Dedifferentiated amniotic fluid mesenchymal stem cell (primary cell): ENCODE measurements around the gene RWDD1.
"Not testable (repeated sequence)": the region's sequence is repeated elsewhere in the genome, so short reads cannot be mapped to it uniquely, and the experiment has no call there.

Experiments
- DNase-seq: peaks from one replicate; pipeline ENCODE4 v3.0.0-alpha.2; 2016; ENCODE audit errors: extremely low spot score

RWDD1 gene

DNA sequence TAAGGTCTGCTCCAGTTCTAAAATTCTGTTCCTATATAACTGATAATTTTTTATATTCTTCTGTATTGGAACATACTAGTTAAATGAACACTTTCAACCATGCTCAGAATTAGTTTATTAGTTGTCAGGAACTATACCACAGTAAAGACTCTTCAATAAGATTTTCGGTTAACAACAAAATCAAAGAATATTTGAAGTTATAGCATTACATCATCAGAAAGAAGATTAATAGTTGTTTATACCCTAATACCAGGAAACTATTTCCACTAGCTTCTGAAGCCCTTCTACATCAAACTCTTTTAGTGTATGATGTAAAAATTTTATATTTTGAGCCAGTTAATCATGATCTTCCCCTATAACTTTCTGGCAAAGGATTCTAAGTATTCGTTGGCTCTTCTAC is 11.2 kb upstream of the RWDD1 start:
- no peak for DNase-seq

DNA sequence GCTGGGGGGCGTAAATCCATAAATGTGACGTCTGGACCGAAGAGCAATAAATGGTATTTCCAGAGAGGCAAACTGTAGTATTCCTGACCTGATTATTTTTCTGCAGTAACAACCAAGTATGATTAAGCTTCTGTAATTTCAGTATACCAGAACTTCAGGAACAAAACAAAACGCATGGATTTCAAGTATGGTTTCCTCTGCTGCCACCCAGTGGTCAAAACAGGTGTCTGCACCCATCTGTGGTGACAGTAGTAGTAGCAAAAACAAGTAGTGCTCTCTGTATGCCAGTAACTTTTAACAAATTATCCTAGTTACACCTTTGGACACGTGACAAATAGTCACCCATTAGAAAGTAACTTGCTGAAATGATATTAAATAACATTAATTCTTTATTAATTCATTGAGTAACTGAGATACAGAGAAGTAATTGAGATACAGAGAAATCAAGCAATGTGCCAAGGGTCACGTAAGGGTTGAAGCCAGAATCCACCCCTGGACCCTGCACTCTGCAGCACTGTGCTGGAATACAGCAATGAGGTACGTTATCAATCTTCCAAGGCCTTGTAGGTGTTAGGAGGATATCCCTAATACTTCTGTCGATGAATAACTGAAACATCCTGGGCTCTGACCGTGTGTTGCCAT is 9.8 kb upstream of the RWDD1 start:
- peak; percentile 89 for DNase-seq

DNA sequence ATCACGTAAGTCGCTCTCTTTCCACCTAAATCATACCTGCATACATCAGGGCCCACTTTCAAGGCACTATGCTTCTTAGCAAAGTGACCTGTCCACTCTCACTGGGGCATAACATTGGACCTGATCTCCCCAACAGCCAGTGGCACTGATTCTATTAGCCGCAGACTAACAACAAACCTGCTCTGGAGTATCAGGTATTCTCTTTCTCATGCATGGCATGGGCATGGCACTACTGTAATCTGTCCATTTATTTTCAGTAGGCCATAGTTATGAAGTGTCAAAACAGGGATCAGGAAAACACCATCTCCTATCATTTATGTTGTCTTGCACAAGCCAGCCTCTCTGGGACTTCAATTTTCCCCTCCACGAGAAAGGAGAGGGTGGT is 9.3 kb upstream of the RWDD1 start:
- DNase-seq: no peak

DNA sequence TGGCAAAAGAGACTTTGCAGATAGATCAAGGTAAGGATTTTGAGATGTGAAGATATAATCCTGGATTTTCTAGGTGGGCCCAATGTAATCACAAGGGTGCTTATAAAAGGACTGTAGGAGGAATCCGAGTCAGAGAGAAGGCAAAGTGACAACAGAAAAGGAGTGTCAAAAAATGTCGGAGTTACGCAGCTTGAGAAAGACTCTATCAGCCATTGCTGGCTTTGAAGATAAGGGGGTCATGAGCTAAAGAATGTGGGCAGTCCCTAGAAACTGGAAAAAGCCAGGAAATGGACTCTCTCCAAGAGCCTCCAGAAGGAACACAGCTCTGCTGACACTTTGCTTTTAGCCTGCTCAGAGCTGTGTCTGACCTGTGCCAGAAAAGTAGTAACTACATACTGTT is 8.7 kb upstream of the RWDD1 start:
- no peak for DNase-seq

DNA sequence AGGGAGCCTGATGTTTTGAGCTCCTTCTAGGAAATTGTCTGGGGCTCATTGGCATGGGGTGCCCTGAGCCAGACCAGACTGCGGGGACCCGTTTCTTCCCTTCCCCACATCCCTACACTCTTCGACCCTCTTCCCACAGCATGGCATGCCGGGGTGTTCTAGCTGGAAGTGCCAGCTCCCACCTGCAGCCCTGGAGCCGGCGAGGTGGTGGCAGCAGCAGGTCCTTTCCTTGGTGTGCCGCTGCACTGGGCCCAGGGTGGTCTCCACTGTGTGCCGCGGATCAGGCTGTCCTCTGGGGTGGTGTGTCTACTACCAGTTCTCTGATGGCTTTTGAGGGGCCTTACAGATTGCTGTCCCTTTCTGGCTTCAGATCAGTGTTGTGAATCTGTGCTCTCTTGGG is 7.5 kb upstream of the RWDD1 start:
- no peak for DNase-seq

DNA sequence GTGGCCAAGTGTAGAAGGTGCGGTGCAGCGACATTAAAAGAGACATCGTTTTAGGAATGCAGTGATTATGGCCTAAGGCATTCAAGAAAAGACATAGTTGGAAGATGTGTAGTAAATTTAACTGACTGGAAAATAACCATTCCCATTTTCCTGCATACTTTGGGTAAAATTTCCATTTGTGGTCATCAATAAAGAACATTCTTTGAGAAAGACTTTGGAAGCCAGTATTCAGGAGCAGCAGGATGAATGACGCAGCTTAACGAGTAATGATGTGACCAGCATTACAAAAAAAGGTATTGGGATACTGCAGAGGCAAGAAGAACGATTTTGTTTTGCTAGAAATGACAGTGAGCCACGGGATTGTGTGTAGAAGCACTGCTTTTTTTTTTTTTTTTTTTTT is 7.0 kb upstream of the RWDD1 start:
- no peak for DNase-seq

DNA sequence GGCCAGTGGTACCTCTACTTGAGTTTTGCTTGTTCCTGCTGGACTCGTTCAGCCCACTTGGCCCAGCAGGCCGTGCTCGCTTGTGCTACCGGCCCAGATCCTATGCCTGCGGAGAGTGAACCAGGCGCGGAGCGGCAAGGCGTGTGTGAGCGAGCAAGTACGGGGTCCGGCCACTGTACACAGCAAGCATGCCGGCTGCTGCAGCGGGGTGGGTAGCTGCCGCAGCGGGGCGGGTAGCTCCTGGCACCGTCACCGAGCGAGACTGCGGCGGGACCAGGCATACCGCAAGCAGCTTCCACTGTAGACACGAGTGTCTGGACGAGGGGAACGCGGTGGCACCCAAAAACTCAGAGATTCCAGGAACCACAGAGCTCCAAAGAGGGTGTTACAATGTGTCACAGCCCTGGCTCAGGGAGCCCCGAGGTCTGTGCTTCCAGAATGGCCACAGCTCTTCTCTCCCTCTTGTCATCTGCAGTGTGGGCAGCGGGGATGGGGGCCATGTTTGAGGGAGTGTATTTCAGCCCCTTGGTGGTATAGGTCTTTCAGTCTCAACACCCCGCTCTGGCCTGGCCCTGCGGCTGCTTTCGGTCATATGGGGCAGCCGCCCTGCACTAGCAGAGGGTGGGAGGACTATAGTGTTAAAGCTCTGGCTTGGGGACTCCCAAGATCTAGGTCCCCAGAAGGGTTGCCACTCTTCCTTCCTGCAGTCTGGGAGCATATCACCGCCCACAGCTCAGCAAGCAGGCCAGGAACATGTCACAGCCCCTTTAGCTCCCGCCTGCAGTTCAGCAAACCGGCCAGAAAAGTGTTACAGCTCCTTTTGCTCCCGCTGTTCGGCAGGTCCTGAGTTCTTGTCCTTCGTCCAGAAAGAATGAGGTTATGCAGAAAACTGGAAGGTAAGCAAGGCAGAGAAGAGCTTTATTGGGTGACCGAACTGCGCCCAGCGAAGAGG is 6.1 kb upstream of the RWDD1 start:
- no peak for DNase-seq

DNA sequence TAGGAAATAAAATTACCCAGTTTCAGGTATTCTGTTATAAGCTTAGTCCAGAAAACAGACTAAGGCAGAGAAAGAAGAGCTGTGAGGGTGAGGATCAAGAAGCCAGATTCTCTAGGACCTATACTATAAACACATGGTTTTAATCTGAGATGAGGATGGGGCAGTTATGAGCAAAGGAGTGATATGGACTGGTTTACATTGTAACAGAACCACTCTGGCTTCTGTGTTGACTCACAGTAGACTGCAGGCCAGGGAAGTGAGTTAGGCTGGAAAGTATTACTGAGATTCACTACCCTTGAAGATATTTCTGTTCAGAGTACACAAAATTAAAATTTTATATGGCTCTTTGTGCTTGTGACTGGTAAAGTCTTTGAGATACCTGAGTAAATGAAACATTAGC is 3.2 kb upstream of the RWDD1 start:
- DNase-seq: no peak

DNA sequence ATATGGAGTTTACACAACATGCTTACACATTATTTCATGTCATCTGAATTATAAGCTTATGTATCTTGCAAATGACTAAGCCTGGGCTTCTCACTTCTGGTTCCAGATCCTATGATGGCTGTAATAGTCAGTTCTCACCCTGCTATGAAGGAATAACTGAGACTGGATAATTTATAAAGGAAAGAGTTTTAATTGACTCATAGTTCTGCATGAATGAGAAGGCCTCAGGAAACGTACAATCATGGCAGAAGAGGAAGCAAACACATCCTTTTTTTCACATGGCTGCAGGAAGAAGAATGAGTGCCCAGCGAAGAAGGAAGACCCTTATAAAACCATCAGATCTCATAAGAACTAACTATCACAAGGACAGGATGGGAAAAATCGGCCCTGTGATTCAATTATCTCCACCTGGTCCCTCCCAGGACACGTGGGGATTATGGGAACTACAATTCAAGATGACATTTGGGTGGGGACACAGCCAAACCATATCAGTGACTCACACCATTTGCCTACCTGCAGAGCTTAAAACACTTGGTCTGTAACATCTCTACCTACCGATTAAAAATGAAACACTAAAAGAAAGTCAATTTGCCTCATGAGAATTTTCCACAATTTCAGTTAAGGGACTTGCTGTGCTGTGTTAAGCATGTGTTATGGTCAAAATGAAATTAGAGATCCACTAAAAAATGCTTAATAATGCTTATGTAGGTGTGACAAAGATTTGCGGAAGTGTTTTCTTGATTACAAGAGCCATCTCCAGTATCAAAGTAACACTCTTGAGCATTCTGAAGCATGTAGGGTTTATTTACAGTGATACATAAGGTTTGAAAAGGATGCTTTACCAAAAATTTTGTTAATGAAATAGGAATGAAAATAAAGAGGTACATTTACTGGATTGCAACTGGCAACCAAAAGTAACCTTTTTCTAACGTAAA is 2.2 kb upstream of the RWDD1 start:
- DNase-seq: no peak

DNA sequence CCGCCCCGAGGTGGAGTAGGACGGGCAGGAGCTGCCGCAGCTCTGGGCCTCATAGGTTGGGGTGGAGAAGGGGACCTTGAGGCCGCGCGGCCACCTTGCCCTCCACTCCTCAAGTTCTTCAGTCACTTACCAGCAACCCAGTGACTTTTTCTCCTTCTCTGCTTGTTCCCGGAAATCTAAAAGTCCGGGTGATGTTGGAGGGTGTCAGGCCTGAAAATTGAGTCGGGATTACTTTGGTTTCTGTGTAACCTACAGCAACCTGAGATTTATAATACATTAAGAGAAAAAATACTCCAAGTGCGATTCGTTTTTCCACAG is 338 bp downstream of the RWDD1 start:
- DNase-seq: no peak

DNA sequence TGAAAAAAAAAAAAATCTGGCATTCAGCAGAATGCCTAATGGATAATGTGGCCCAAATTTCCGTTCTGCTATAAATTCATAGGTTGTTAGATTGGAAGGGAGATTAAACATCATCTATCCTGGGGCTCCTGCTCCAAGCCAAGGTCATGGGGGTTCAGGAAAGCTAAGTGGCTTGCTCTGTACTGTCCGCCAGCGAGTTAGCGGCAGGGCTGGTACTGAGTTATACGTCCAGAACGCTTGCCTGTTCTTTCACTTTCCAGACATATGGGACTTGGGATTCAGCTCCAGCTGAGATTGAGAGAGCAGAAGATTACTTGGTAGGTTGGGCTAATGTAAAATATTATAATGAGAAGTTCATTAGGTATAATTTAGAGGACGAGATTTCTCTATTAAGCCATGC is 858 bp downstream of the RWDD1 start:
- peak; percentile 34 for DNase-seq

DNA sequence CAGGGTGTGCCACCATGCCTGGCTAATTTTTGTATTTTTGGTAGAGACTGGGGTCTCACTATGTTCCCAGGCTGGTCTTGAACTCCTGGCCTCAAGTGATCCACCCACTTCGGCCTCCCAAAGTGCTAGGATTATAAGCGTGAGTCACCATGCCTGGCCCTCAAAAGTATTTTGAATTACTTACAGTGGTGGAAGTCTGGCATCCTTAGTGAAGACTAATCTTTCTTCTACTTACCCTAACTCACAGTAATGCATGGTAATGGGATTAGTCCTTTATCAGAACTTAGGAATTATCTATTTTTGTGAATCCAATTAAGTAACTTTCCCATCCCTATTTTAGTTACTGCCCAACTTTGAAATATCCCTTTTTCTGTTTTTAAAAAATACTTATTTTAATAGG is 3.9 kb downstream of the RWDD1 start:
- no peak for DNase-seq

DNA sequence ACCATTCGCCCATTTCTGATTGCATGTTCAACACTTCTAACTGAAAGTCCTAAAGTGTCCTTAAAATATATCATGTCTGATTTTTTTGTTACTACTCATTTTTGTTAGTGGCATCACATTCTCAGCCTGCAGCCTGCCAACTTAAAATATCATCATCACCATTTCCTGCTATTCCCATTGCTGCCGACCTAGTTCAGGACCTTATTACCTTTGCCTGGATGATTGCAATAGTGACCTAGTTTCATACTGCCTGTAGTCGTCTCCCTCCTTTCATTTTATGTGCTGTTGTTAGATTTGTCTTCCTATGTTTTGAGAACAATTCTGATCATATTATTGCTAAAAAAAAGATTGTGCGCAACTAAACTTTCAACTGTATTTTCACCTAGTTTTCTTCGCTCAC is 6.2 kb downstream of the RWDD1 start:
- DNase-seq: no peak

DNA sequence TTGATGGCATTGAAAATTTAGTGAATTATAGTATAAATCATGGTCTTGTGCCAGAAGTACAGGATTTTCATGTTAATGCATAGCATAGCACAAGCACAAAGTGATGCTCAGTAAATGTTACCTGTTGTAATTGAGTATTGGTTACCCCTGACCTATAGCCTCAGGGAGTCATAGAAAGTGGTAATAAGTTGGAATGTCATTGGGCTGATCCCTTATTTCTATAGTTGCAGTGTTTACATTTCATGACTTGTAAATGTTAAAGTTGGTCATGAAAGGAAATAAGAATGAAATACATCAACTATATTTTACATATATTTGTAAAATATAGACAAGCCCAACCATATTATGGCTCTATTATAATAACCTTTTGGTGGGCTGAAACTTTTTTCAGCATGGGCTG is 7.0 kb downstream of the RWDD1 start:
- DNase-seq: no peak

DNA sequence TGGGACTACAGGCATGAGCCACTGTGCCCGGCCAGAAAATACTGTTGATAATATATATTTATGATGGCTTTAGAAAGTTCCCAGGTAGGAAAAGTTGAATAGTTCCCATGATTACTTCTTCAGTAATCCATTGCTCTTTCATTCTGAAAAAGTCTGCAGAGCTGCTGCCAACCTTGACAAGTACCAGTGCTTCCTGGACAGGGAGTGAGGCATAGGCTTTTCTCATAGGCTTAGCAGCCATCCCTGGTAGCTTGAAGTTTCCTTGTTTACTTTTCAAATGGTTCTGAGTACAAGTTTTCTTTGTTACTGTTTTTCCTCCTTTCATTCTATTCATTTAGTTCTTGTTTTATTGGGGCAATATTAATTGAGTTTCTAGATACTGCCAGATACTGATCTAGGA is 7.8 kb downstream of the RWDD1 start:
- no peak for DNase-seq

DNA sequence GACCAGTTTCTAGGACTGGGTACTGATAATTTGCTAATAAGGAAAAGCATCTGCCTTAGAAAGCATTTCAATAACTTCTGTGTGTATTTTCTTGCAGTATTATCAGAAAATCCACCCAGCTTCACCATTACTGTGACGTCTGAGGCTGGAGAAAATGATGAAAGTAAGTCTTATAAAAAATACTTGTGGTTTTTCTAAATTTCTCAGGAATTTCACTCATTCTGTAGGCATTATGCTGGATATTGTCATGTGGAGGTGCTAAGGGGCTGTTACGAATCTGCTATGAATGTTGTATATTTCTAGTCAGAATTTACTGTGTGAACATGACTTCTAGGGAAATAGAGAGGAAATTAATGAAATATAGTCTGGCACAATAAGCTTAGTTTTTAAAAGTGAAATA is 8.9 kb downstream of the RWDD1 start:
- DNase-seq: peak; percentile 62

DNA sequence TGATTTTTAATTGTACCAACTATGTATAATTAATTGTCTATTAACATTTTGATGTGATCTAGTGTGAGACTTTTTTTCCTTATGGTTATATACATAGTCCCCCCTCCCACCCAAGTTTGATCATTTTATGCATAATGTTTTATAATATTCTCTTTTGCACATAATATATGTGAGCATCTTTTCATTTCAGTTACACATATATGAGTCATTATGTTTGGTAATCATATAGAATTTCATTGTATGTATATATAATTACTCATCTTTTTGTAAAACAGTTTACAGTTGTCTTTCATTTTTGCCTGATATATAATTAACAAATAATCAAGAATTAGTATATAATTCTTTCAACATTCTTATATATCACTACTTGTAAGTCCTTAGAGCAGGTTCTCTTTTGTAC is 15.0 kb downstream of the RWDD1 start:
- no peak for DNase-seq

DNA sequence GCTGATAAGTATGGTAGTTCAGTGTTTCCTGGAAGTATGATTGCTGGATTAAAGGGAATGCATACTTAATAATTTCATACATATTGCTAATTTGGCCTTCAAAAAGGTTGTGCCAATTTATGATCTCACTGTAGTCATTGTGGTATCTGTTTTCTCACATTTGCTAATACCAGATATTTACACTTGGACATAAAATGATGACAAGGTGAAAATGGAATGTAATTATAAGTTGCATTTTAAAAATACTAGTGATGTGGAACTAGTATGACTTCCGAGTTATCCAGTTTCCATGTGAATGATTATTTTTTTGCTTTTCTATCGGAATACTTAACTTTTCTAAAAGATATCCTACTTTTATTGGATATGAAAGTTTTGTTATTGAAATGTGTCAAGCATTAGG is 15.4 kb downstream of the RWDD1 start:
- no peak for DNase-seq

DNA sequence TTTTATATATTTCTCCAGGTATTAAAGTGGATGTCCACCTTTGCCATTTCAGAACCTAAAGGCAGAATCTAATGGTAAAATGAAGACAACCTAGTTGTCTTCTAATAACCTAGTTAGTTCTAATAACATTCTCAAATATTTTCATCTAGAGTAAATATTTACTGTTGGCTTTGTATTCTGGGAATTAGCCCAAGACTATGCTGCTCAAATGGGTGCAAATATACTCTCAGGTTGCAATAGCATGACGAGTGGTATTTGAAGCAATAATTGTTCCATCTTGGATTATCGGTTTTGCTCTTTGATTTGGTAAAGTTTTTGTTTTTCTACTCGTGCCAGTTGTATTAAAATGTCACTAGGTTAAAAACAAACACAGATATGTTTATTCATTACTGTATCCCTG is 23.9 kb downstream of the RWDD1 start:
- no peak for DNase-seq

DNA sequence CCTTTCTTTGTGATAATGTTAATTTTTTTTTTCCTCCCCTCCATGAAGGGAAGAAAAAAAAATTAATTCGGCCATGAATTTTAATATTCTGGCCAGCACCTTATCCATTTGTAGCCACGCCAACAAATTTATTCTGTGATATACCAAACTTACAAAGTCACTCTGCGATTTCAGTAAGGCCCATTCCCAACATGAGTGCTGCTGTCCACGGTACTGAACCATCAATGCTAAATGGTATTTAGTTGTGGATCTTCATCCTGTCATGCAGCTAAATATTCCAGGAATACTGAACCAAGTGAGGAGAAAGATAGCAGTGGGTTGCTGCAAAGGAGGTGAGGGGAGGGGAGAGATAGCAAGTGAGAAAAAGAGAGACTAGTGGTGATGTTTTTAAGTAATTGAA is 25.5 kb downstream of the RWDD1 start:
- no peak for DNase-seq

DNA sequence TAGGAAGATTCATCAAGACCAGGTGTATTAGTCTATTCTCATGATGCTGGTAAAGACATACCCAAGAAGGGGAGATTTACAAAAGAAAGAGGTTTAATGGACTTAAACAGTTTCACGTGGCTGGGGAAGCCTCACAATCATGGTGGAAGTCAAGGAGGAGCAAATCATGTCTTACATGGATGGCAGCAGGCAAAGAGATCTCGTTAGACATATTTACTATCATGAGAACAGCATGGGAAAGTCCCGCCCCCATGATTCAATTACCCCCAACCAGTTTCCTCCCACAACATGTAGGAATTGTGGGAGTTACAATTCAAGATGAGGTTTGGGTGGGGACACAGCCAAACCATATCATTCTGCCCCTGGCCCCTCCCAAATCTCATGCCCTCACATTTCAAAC is 32.6 kb downstream of the RWDD1 start:
- not testable (repeated sequence) for DNase-seq

DNA sequence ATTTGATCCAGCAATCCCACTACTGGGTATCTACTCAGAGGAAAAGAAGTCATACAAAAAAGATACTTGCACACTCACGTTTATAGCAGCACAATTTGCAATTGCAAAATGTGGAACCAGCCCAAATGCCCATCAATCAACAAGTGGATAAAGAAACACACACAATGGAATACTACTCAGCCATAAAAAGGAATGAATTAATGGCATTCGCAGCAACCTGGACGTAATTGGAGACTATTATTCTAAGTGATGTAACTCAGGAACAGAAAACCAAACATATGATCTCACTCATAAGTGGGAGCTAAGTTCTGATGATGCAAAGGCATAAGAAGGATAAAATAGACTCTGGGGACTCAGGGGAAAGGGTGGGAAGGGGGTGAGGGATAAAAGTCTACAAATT is 33.6 kb downstream of the RWDD1 start:
- DNase-seq: not testable (repeated sequence)

DNA sequence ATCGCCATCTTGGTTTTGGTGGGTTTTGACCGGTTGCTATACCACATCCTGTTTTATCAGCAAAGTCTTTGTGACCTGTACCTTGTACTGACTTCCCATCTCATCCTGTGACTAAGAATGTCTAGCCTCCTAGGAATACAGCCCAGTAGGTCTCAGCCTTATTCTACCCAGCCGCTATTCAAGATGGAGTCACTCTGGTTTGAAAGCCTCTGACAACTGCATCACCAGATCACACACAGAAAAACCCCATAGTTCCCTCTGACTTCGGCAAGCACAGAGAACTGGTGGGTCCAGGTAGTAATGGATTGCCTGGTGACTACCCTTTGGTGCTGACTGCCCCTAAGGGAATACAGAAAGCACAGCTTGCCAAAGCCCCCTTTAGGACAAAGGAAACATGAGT is 34.6 kb downstream of the RWDD1 start:
- no peak for DNase-seq
